ENCODE measurements around the gene FAT4.

The FAT4 gene

GRCh38 chr4:125316791-125317524 lies 2.2 kb downstream of the FAT4 start:
- peak; percentile 65 for DNase-seq (ENCODE audit: low spot score)

- DNase-seq (ENCODE audit: low spot score), result peak; percentile 70
Observed at GRCh38 chr4:125317525-125317877, 2.7 kb downstream of the FAT4 start.

DNA sequence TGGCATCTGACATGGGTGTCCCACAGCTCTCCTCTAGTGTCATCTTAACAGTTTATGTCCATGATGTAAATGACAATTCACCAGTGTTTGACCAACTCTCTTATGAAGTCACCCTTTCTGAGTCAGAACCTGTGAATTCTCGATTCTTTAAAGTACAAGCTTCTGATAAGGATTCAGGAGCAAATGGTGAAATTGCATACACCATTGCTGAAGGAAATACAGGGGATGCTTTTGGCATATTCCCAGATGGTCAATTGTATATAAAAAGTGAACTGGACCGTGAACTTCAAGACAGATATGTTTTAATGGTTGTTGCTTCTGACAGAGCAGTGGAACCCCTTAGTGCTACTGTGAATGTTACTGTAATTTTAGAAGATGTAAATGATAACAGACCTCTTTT lies 4.6 kb downstream of the FAT4 start:
- no peak for DNase-seq (ENCODE audit: low spot score)

DNA sequence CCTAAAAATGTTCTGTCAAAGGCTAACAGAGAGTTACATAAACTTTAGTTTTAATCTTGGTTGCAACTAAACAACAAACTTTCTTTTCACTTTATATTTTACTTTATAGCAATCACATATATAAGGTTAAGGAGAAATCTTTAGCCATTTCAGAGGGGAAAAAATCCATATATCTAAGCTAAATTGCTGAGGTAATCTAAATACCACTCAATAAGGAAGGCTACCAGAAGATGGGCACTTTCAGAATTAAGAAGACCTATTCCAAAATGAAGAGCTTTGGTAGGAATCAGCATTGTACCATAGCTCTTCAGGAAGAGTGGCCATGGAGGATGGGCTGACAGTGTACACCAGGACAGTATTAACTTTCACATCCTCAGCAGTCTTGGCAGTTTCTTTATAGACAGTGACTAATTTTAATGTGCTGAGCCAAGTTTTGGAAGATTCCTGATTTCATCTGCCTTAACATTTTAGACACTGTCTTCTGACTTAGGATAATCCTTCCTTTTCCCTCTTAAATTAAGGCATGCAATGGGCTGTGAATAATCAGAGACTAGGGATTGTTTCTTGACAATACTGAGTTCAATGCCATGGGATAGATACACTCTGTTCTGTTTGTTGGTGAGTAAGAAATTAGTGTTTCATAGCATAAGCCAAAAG lies 7.1 kb downstream of the FAT4 start:
- no peak for DNase-seq (ENCODE audit: low spot score)

GRCh38 chr4:125322366-125322730 lies 7.6 kb downstream of the FAT4 start:
- DNase-seq (ENCODE audit: low spot score), result no peak

GRCh38 chr4:125323654-125324053 lies 8.9 kb downstream of the FAT4 start:
- no peak for DNase-seq (ENCODE audit: low spot score)

- DNase-seq (ENCODE audit: low spot score), result no peak
Observed at GRCh38 chr4:125325733-125326132, 11.0 kb downstream of the FAT4 start.

- DNase-seq (ENCODE audit: low spot score), result no peak
Observed at GRCh38 chr4:125331116-125331515, 16.4 kb downstream of the FAT4 start.

DNA sequence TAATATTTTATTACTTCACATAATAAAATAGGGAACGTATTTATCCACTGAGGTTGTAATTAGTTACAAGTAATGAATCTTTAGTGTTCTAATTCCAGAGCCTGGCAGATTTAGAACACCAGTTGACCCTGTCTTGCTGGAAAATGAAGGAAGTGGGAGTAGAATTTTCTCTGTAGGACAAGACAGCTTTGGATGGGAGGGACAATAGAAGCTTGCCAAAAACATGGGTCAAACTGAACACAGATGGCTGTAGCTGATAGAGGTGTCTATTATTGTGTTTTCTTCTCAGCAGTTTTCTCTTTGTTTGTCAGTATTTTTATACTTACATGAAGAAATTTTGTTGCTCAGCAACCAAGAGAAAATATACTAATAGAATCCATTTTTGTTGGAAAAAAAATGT lies 20.2 kb downstream of the FAT4 start:
- DNase-seq (ENCODE audit: low spot score), result no peak

- no peak for DNase-seq (ENCODE audit: low spot score)
Observed at GRCh38 chr4:125338814-125339213, 24.1 kb downstream of the FAT4 start.

GRCh38 chr4:125344198-125344597 lies 29.4 kb downstream of the FAT4 start:
- no peak for DNase-seq (ENCODE audit: low spot score)

GRCh38 chr4:125346616-125347015 lies 31.9 kb downstream of the FAT4 start:
- no peak for DNase-seq (ENCODE audit: low spot score)

DNA sequence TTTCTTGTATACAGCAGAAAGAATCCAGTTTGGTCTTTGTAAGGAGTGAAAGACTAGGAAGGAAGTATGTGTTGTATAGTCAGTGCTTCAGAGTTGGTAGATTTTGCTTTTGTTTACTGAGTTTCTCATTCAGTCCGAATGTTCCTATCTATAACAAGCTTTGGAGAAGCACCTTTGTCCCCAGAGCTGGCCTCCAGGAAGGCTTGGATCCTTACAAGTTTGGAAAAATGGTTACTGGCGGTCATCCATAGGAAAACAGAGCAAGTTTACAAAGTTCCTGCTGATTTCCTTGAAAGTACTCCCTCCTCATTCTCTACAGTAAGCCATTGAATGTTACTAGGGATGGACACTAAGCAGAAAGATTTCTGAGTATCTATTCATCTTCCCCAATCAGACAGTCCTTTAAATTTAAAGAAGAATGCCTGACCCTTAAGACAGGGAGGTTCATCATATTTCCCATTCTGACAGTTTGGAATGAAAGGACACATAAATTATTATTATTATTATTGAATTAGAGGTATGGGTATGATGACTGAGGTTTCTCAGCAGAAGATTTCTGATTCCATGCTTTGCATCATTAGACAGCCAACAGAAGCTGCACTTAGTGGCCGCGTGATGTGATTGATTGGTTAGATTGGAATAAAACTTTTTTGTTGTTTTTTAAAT lies 35.8 kb downstream of the FAT4 start:
- no peak for DNase-seq (ENCODE audit: low spot score)

DNA sequence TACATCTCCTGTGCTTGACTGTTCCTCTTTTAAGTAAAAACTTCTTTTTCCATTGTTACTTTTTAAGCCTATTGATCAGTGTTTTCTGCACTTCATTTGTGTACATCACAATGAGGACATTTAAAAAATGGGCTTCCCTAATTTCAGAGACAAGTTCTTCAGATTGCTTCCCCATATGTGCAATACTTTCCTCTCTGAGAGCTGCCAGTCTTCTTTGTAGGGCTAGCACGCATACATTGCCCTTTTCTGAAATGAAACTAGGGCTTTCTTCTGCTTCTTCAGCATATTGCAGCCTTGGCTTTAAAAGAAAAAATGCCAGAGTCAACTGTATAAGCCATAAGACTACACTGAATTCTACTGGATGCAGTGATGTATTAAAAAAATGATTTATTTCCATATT lies 37.8 kb downstream of the FAT4 start:
- no peak for DNase-seq (ENCODE audit: low spot score)

DNA sequence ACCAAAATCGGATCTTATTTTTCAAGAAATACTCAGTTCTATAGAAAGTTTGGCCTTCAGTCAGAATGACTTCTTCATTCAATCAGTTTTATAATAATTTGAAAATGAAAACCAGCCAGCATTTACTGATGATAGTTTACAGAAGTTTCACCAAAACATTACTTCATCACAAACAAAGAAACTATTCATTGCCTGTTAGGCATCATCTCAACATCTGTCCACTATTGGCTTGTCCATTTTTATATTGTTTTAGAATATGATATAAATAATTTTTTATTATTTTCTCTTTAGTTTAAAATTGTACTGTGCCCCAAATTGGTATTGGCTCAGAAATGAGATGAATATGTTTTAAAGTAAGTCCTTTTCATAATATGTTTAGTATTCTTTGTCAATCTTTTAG lies 38.4 kb downstream of the FAT4 start:
- DNase-seq (ENCODE audit: low spot score), result no peak

DNA sequence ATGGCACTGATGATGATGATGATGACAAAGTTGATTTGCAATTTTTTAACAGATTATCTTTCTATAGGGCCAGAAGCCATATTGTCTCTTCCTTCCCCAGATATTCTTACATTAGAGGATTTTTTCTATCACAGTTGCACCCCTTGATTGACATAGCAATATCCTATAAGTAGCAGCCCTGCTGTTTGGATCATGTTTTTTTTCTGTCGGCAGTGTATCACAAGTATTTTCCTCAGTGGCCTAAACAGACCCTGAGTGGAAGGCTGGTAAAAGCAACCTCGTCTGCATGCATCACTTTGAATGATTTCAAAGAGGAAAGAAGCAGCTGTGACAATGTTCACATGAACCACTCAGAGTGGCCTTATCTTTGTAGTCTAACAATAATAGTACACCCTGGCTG lies 41.0 kb downstream of the FAT4 start:
- no peak for DNase-seq (ENCODE audit: low spot score)

- no peak for DNase-seq (ENCODE audit: low spot score)
Observed at GRCh38 chr4:125357675-125358074, 42.9 kb downstream of the FAT4 start.

- DNase-seq (ENCODE audit: low spot score), result no peak
Observed at GRCh38 chr4:125358453-125358852, 43.7 kb downstream of the FAT4 start.

DNA sequence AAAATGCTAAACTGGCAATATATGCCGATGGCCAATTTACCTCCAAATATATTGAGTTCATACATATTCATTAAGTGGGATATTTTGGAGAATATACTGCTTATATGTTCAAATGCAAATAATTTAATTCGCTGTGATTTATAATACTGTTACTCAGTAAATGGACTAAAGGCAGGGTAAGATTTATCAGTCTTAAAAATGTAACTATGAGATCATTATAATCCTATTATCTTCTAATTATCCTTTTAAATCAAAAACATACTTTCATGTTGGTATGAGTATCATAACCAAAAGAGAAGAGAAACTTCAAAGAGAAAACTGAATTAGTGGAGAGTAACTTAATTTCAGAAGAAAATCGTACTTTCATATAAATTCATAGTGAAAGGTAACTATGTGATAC lies 44.6 kb downstream of the FAT4 start:
- DNase-seq (ENCODE audit: low spot score), result no peak

- DNase-seq (ENCODE audit: low spot score), result no peak
Observed at GRCh38 chr4:125359960-125360634, 45.3 kb downstream of the FAT4 start.

DNA sequence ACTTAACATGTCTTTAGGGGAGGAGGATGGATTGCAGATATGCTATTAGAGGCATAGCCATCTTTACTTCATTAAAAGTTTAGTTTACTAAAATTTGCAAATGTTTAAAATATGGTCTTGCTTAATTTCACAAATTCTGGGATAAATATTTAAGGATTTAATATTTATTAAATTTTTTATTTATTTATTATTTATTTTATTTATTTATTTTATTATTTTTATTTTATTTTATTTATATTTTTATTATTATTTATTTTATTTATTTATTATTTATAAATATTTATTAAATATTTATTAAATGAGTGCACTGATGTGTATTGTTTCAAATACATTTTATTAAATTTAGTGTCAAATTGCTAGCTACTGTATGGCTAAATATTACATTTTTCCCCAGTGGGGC lies 46.0 kb downstream of the FAT4 start:
- no peak for DNase-seq (ENCODE audit: low spot score)
